Psoas muscle (tissue), 8 donors: ENCODE data around the gene TSSK3. TPM values are rescaled to one million over a fixed set of nuclear protein-coding genes. Genes with fewer than 3 reads are reported as not detected.

Source experiments
- ATAC-seq, 4 donors: fragments of 200-7000 bp; cut with Tn5 transposase; one replicate each; pipeline ENCODE4 v1.9.1; 2020; ENCODE audit warnings: moderate library complexity in 3 of 4, mild to moderate bottlenecking in 2 of 4
- DNase-seq, 2 donors: peaks; one replicate each; pipeline ENCODE4 v3.0.0-alpha.2; 2020
- H3K27ac ChIP-seq: fragments of 200-600 bp; one replicate; pipeline ENCODE4 v1.8.0; 2022
- H3K27me3 ChIP-seq, 3 donors: fragments of 200-600 bp in 1 of 3; one replicate each; pipeline versions ENCODE4 v1.6.1 to v1.8.0; 2013 to 2022; ENCODE audit warnings: low read length in 2 of 3, mild to moderate bottlenecking in 2 of 3, moderate library complexity in 1 of 3; ENCODE audit not compliant: insufficient read depth in 3 of 3
- H3K36me3 ChIP-seq, 2 donors: fragments of 200-600 bp in 1 of 2; one replicate each; pipeline versions ENCODE4 v1.6.1 to v1.8.0; 2013 to 2022; ENCODE audit warnings: low read depth in 1 of 2, mild to moderate bottlenecking in 1 of 2, moderate library complexity in 1 of 2; ENCODE audit not compliant: insufficient read depth in 1 of 2
- H3K4me1 ChIP-seq: fragments of 200-600 bp; one replicate; pipeline ENCODE4 v1.8.0; 2022
- H3K4me3 ChIP-seq: fragments of 200-600 bp; one replicate; pipeline ENCODE4 v1.8.0; 2022; ENCODE audit warnings: mild to moderate bottlenecking
- H3K9me3 ChIP-seq: fragments of 200-600 bp; one replicate; pipeline ENCODE4 v1.8.0; 2022
- WGBS, 3 donors: extraction: QIAGEN DNeasy Blood & Tissue Kit; methylation state at CpG; one replicate each; pipeline versions ENCODE4 v1.1.6 to v1.1.7; 2013; 5-methylcytosine and 5-hydroxymethylcytosine counted together
- intact Hi-C, 2 donors: fragments of 100-400 bp; cut with DNase I; formaldehyde crosslinking; loops; one replicate each; pipeline versions ENCODE4 v1.11.0 to v1.14.2; 2022
- polyA plus RNA-seq, 3 donors: library from polyadenylated mRNA; stranded (reverse); fragments of 200-250 nt; gene quantifications; one replicate each; pipeline ENCODE4 v1.2.3, GENCODE V29; 2013
- total RNA-seq, 4 donors: library from RNA; stranded (reverse); fragmentation: NEBNext Ultra II Directional in 2 of 4; extraction: Animal tissue kit (Norgen Biotek cat#: 25700) in 2 of 4; gene quantifications; one replicate each; pipeline versions ENCODE4 v1.2.1 to v1.2.4, GENCODE V29; 2021 to 2023
- TF ChIP-seq, protein P1 (sequence below): fragments of 200-600 bp; IDR thresholded peaks from one replicate; pipeline ENCODE4 v1.8.0; 2022; ENCODE audit warnings: antibody characterized with exemption
- donor health status: healthy with polysubstance abuse.
- donor health status: DM: no; HTN: no; CAD: no; lungs with moderate emphysema.
- donor health status: Bipolar disorder and iron deficiency.
- donor health status: healthy.
- donor health status: DM: yes; HTN: yes; CAD: no.
- donor health status: DM: no; HTN: no; CAD: no.
- donor health status: DM: no; HTN: no; CAD: no.
- donor health status: DM: yes; HTN: yes; CAD: no.

TSSK3 gene
- total and polyA plus RNA-seq, 7 donors, result 0.10 to 4.0 (median 0.80) TPM; not detected in 3

DNA sequence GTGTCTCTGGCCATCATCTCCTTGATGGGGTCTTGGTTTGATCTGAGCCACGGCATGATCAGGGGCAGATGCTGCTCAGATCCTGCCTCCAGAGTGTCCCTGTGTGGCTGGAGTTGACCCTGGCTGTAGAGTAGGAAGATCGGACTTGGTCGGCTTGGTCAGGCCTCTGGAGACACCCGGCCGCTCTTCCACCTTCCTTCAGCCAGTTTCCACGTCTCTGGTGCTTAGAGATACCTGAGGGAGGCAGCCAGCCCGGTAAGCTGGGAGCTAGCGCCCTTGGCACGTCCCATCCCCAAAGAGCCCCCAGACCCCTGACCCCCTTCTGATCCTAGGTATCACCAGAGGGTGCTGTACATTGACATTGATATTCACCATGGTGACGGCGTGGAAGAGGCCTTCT is 35.1 kb upstream of the TSSK3 start:
- Histone ChIP-seq H3K9me3 (no peaks in the 10 kb centered on the region), H3K4me1 (no peaks in the 10 kb centered on the region), H3K27me3 (no peaks in the 10 kb centered on the region), H3K4me3 (no peak overlapping the region), H3K36me3 (peaks cover 2 to 84% of the 10 kb centered on the region in 2 donors), H3K27ac (no peak overlapping the region)
- TF ChIP-seq, protein P1, sequence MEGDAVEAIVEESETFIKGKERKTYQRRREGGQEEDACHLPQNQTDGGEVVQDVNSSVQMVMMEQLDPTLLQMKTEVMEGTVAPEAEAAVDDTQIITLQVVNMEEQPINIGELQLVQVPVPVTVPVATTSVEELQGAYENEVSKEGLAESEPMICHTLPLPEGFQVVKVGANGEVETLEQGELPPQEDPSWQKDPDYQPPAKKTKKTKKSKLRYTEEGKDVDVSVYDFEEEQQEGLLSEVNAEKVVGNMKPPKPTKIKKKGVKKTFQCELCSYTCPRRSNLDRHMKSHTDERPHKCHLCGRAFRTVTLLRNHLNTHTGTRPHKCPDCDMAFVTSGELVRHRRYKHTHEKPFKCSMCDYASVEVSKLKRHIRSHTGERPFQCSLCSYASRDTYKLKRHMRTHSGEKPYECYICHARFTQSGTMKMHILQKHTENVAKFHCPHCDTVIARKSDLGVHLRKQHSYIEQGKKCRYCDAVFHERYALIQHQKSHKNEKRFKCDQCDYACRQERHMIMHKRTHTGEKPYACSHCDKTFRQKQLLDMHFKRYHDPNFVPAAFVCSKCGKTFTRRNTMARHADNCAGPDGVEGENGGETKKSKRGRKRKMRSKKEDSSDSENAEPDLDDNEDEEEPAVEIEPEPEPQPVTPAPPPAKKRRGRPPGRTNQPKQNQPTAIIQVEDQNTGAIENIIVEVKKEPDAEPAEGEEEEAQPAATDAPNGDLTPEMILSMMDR, result no peak
- DNase-seq (no peak), ATAC-seq (no peak)
- WGBS, 3 donors, result 92 to 97% (median 94%) methylated on average over 11 of the region's 11 CpGs
- intact Hi-C loops, result no loop called here

DNA sequence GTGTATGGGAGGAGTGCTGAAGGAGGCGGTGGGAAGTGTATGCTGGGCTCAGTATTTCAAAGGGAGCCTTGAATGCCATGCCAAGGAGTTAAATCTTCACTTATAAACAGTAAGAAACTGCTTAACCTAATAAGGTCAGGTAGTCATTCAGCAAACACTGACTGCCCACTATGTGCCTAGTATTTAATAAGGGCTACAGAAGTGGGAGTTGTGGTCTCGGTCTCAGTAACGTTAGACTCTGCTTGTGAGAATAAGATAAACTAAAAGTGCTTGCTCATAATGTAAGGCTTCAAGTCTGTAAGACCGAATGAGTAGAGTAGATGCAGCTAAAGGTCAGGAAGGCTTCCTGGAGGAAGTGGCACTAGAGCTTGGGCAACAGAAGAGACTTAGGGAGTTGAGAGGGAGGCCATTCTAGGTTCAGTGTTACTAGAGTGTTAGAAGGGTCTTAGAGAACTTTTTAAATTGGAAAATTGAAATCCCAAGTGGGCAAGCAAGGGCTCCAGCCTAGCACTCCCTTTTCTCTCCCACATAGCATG is 32.3 kb upstream of the TSSK3 start:
- 91 to 93% (median 92%) methylated on average over 4 of the region's 4 CpGs for WGBS, 3 donors
- Histone ChIP-seq H3K4me1 (no peaks in the 10 kb centered on the region), H3K27me3 (no peaks in the 10 kb centered on the region), H3K36me3 (peaks cover 2 to 76% of the 10 kb centered on the region in 2 donors), H3K9me3 (no peaks in the 10 kb centered on the region), H3K27ac (no peak overlapping the region), H3K4me3 (no peak overlapping the region)
- ATAC-seq (no peak), DNase-seq (no peak)
- intact Hi-C loops, result no loop called here
- TF ChIP-seq, protein P1, result no peak

DNA sequence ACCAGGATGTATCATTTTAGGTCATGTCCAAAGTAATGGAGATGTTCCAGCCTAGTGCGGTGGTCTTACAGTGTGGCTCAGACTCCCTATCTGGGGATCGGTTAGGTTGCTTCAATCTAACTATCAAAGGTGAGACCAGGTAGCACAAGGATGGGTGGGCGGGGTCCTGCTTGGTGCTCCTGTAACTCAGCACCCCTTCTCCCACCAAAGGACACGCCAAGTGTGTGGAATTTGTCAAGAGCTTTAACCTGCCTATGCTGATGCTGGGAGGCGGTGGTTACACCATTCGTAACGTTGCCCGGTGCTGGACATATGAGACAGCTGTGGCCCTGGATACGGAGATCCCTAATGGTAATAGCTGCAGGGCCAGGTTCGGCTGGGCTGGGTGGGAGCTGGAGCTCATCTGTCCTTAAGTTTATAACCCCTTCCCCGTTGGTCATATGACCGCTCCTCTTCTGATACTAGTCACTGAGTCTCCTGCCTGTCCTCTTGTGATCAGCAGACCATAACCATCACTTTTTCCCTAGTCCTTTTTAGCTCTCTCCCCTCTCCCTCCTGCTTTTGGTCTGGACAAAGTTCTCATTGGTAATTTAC is 31.7 kb upstream of the TSSK3 start:
- H3K27me3 ChIP-seq, result no peaks in the 10 kb centered on the region
- WGBS, 3 donors, result 86 to 88% (median 87%) methylated on average over 12 of the region's 12 CpGs
- H3K36me3 ChIP-seq, result peaks cover 2 to 69% of the 10 kb centered on the region in 2 donors
- no peaks in the 10 kb centered on the region for H3K9me3 ChIP-seq
- ATAC-seq (no peak), DNase-seq (no peak)
- intact Hi-C loops, result no loop called here
- no peaks in the 10 kb centered on the region for H3K4me1 ChIP-seq
- H3K4me3 ChIP-seq, result no peak overlapping the region
- no peak overlapping the region for H3K27ac ChIP-seq
- TF ChIP-seq, protein P1, result no peak

DNA sequence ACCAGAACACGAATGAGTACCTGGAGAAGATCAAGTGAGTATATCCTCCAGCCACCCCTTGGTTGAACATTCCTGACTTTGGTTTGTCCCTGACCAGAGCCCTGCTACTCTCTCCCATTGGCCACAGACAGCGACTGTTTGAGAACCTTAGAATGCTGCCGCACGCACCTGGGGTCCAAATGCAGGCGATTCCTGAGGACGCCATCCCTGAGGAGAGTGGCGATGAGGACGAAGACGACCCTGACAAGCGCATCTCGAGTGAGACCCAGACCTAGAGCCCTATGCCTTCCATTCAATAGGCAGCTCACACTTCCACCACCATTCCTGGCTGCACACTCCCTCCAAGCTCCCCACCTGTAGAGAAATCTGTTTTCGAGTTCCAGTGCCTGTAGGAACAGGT is 30.8 kb upstream of the TSSK3 start:
- H3K36me3 ChIP-seq, result peaks cover 2 to 62% of the 10 kb centered on the region in 2 donors
- H3K27me3 ChIP-seq, result no peaks in the 10 kb centered on the region
- intact Hi-C loops, result no loop called here
- H3K27ac ChIP-seq, result no peak overlapping the region
- ATAC-seq, result no peak
- DNase-seq, result no peak
- no peak overlapping the region for H3K4me3 ChIP-seq
- H3K9me3 ChIP-seq, result no peaks in the 10 kb centered on the region
- H3K4me1 ChIP-seq, result no peaks in the 10 kb centered on the region
- TF ChIP-seq, protein P1, result no peak
- 87 to 90% (median 89%) methylated on average over 12 of the region's 12 CpGs for WGBS, 3 donors
